NCI-H1048 (cell line): ENCODE data around the gene UBA6.
"Not testable (repeated sequence)": the region's sequence is repeated elsewhere in the genome, so short reads cannot be mapped to it uniquely, and the experiment has no call there.

Source experiments
- DNase-seq: peaks from one replicate; lab custom pipeline; 2025; lab: John Stamatoyannopoulos, UW

Gene UBA6

DNA sequence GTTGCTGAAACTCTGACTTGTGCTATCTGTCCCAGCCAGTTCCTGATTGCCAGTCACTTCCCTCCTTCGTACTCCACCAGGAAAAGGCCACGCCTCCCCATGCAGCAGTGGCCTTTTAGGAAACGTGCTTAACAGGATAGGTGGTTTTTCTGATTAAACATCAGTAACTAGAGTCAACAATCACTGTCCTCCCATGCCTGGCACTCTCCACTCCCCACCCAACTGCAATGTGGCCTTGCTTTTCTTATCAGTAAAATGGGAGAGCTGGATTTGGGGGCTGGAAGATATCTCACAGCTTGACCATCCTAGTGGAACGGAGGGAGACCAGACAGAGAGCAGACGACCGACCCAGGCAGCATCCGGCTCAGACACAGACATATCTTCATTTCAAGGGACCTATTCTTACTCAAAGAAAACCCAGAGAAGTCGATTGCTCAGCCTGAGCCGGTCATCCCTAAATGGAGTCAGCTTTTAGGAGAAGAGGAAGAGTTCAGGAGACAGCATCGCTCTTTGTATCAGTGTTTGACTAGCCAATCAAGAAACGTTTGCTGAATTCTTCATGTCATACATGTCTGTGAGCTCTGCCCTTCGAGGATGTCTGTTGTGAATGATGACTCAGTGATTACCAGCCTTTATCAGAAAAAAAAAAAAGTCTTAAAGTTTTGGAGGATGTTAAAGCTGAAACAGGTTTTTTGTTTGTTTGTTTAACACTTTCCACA is 12.7 kb upstream of the UBA6 start:
- no peak for DNase-seq

GRCh38 chr4:67712650-67713528 is 11.9 kb upstream of the UBA6 start:
- no peak for DNase-seq

DNA sequence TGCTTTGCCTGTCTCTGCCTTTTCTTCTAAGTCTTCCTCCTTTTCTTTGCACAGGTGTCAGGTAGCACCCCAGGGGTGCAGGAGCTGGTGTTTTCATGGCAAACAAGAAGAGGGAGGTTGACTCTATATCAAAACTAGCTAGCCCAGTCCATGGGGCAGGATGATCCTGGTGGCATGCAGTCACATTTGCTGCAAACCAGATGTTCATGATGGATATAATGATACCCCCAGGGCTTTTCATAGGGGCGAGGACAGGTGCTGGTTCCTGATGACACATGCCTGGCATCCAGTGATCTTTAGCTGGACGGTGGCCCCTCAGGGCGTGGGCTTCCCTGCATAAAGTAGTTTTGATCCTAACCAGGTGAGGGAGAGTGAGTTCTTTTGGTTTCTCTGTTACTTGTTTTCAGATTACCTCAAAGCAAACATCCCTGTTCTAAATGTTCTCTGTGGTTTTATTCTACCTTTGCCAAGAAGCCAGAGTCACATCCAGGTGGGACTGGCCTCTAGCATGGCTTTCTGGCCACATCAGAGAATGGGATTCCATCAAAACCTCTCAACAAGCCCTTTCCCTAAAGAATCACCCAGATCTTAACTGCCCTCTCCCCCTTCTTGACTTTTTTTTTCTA is 11.2 kb upstream of the UBA6 start:
- no peak for DNase-seq

- not testable (repeated sequence) for DNase-seq
Measured at GRCh38 chr4:67706682-67707081, 5.7 kb upstream of the UBA6 start.

DNA sequence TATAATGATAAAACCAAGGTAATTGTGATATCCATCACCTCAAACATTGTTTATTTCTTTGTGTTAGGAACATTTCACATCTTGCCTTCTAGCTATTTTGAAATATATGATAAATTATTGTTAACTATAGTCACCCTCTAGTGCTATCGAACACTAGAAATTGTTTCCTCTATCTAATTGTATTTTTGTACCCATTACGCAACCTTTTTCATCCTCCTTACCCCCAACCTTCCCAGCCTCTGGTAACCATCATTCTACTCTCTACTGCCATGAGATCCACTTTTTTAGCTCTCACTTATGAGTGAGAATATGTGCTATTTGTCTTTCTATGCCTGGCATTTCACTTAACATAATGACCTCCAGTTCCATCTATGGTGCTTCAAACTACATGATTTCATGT is 3.9 kb upstream of the UBA6 start:
- DNase-seq, result no peak

- no peak for DNase-seq
Measured at GRCh38 chr4:67702166-67702565, 1.2 kb upstream of the UBA6 start.

- DNase-seq, result no peak
Measured at GRCh38 chr4:67701517-67701850, 529 bp upstream of the UBA6 start.

GRCh38 chr4:67700116-67700737 is 728 bp downstream of the UBA6 start:
- no peak for DNase-seq

- DNase-seq, result no peak
Measured at GRCh38 chr4:67699603-67700002, 1.4 kb downstream of the UBA6 start.

GRCh38 chr4:67697860-67698687 is 2.9 kb downstream of the UBA6 start:
- no peak for DNase-seq

DNA sequence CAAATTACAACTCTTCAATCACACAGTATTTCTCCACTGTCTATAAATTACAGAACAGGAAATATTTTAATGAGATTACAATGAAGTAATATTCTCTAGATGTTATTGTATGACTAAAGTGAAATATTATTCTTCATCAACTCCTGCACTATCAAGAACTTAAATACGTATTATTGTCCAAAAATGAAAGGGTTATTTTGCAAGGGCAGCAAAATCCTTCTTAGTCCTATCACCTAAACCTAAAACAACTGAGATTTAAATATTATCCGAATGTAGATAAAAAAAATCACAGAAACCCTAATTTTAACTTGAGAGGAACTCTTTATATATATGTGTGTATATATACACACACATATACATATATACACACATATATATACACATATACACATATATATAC is 4.9 kb downstream of the UBA6 start:
- DNase-seq, result no peak

DNA sequence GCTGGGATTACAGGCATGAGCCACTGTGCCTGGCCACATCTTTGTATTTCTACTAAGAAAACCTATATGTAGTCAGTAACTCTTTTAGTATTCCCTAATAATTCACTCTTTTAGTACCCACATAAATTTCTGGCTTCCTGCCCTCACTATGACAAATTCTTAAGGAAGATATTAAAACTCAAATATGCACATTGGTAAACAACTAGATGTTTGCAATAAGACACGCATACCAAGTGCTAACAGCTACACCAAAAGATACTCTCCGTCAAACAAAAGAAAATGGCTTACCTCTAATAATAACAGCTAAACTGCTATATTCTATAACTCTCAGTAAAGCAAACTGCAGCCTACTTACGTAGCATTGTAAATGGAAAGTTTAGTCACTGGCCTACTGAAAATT is 6.3 kb downstream of the UBA6 start:
- DNase-seq, result no peak

DNA sequence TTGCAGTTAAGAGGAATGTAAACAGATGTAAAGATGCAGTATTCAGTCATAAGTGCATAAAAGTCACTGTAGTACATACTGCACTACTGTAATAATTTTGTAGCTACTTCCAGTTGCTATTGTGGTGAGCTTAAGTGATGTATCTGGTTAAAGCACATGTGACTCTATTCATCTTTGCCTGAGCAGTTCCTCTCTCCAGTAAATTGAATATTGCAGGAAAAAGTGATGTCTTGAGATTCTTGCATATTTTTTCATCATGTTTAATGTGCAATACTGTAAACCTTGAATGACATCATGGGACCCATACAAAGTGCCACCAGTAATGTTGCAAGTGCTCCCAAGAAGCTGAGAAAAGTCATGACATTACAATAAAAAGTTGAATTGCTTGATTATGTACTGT is 9.6 kb downstream of the UBA6 start:
- DNase-seq, result no peak

DNA sequence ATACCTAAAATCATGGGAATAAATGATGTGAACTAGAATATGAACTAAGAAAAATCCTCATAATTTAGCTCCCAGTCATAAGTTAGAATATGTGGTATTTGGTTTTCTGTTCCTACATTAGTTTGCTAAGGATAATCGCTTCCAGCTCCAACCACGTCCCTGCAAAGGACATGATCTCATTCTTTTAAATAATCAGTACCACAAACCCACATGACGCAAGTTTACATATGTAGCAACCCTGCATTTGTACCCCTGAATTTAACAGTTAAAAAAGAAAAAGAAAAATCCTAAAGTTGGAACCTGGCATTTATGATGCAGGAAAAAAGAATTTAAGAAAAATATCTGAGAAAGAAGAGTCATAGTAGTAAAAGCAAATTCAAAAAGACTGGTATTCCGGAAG is 13.3 kb downstream of the UBA6 start:
- no peak for DNase-seq

DNA sequence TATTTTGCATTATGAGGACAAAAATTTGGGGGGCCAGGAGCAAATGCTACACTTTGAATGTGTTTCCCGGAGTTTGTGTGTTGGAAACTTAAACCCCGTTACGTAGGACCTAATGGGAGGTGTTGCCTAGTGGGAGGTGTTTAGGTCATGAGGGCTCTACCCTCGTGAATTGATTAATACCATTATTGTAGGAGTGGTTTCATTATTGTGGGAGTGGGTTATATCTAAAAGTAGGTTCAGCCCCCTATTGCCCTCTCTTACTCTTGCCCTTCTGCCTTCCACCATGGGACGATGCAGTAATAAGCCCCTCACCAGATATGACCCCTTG is 15.5 kb downstream of the UBA6 start:
- no peak for DNase-seq

- DNase-seq, result no peak
Measured at GRCh38 chr4:67684839-67685531, 16.0 kb downstream of the UBA6 start.

DNA sequence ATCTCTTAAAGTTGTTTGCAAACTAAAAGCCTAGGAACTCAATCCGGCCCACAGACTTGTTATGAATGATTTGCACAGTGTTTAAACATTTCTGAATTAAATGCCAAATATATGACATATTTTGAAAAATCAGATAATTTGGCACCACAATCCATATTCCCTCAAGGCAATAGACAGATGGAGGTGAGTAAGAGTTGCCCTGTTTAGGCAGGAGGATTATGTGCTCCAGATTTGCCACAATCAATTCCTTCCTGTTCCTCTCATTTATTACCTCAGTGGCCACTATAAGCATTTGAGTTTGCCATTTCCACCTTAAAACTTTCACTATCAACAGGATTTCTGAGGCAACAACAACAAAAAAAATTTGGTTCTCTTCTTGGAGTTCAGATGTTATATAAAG is 18.7 kb downstream of the UBA6 start:
- DNase-seq, result no peak

- no peak for DNase-seq
Measured at GRCh38 chr4:67680581-67681222, 20.3 kb downstream of the UBA6 start.

- DNase-seq, result no peak
Measured at GRCh38 chr4:67678612-67679011, 22.3 kb downstream of the UBA6 start.

DNA sequence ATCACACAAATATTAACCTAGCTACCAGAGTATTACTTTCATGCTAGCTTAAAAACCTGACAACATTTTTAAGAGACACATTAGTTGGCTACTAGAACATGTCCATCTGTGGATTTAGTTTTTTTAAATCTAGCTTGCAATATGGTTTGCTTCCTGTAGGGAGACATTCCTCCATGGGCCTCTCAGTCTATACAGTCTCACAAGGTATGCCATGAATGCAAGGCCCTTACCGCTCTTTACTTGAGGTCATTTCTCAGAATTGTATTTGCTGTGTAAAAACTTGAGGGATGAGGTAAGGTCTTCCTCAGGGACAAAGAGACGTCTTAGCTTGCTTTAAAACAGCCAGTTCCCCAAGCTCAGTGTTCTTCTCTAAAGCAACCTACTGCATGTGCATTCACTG is 26.9 kb downstream of the UBA6 start:
- DNase-seq, result no peak

GRCh38 chr4:67668315-67668714 is 32.6 kb downstream of the UBA6 start:
- DNase-seq, result no peak
